Measurements from ENCODE around the gene COL1A1.

DNA sequence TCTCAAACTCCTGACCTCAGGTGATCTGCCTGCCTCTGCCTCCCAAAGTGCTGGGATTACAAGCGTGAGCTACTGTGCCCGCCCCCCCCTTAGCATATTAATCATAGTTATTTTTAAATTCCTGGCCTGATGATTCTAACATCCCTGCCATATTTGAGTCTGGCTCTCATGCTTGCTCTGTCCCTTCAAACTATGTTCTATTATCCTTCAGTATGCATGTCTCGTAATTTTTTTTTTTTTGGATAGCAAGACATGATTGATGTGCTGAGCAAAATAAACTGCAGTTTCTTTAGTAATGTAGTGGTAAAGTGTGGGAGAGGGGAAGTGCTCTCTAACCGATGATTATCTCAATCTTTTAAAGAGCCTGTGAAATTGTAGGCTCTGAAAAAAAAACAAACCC lies 38.5 kb upstream of the COL1A1 start:
- TF ChIP-seq EZH2 (IDR thresholded peaks at IDR 0.05; ENCODE audit: insufficient read depth, poor library complexity, severe bottlenecking) (no peak), EZH2phosphoT487 (IDR thresholded peaks at IDR 0.05; ENCODE audit: insufficient read depth, low read depth) (no peak)
